Measurements from ENCODE around the gene HDGFL2. TPM values are rescaled to one million over a fixed set of nuclear protein-coding genes. Genes with fewer than 3 reads are reported as not detected.
"Not testable (repeated sequence)": the region's sequence is repeated elsewhere in the genome, so short reads cannot be mapped to it uniquely, and the experiment has no call there.

Gene HDGFL2
- total RNA-seq, 1 donor from 2014 or later: 28.7 TPM

GRCh38 chr19:4536798-4537197 is 64.7 kb downstream of the HDGFL2 start:
- DNase-seq: no peak

- no peak for DNase-seq
These were observed 66.0 kb downstream of the HDGFL2 start for GRCh38 chr19:4537953-4538600.

- no peak for DNase-seq
These were observed 66.5 kb downstream of the HDGFL2 start for GRCh38 chr19:4538601-4538954.

DNA sequence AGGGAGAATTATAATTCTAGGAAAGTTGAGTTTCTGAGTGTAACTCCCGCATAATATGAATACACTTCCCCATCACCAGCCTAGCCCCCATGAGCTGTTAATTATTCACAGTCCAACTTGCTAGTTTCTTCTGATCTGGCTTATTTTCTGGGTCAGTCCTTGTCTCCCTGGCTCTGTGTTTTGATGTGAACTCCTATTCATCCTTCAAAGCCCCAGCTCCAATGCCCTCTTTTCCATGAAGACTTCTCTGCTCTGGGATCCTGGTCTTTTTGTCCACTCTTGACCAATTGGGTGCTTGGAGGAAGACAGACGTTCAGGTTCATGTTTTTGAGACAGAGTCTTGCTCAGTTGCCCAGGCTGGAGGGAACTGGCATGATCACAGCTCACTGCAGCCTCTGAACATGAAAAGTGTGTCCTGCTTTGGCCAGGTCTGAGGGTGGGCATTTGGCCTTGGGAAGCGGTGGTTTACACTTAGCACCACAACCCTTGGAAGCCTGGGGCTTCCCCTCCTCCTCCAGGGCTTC is 67.1 kb downstream of the HDGFL2 start:
- no peak for DNase-seq

GRCh38 chr19:4539693-4540581 is 67.8 kb downstream of the HDGFL2 start, which contains the start of gene LRG1:
LRG1 (minus strand) TSS chr19:4540036; CDS start chr19:4540013, 23 bp downstream.
- DNase-seq: no peak

- DNase-seq: no peak
These were observed 69.2 kb downstream of the HDGFL2 start for GRCh38 chr19:4541114-4541805.

DNA sequence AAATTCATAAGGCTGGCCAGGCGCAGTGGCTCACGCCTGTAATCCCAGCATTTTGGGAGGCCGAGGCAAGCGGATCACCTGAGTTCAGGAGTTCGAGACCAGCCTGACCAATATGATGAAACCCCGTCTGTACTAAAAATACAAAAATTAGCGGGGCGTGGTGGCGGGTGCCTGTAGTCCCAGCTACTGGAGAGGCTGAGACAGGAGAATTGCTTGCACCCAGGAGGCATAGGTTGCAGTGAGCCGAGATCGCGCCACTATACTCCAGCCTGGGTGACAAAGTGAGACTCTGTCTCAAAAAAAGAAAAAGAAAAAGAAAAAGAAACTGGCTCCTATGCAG is 69.7 kb downstream of the HDGFL2 start:
- not testable (repeated sequence) for DNase-seq

DNA sequence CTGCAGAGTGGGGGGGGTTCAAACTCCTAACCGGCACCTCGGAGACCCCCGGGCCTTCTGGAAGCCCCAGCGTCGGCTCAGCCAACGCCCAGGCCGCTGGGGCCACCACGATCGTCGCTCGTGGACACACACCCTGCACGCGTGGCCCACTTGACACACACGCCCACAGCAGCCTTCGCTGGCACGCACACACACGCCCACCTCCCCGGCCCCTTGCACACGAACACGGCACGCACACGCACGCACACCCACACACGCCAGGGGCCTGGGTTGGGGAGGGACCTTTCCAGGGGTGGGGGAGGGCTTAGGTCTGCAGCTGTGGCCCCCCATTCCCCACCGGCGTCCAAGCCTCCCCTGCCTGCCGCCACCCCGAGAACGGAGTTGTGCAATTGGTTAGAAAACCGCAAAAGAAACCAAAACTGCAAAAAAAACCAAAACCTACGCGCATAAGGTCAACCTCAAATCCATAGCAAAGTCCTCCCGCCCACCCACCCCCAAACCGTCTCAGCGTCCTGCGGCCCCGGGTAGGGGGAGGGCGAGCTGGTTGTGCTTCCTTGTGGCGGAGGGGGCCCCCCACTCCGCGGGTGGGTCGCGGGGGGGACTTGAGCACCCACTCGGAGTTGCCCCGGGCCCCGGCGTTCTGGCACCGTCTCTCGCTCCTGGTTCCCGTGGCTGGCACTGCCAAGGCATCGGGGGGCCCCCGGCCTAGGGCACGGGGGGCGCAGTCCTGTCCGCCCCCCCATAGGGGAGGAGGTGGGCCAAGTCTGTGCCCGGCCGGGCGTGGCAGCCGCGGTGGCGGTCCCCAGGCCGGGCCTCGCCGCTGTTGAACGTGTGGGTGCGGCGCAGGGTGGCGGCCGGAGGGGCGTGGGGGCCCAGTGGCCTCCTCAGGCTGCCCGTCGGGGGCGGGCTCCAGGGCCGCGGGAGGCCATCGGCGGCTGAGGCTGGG is 71.1 kb downstream of the HDGFL2 start:
- no peak for DNase-seq

- no peak for DNase-seq
These were observed 71.9 kb downstream of the HDGFL2 start for GRCh38 chr19:4543842-4544647.

DNA sequence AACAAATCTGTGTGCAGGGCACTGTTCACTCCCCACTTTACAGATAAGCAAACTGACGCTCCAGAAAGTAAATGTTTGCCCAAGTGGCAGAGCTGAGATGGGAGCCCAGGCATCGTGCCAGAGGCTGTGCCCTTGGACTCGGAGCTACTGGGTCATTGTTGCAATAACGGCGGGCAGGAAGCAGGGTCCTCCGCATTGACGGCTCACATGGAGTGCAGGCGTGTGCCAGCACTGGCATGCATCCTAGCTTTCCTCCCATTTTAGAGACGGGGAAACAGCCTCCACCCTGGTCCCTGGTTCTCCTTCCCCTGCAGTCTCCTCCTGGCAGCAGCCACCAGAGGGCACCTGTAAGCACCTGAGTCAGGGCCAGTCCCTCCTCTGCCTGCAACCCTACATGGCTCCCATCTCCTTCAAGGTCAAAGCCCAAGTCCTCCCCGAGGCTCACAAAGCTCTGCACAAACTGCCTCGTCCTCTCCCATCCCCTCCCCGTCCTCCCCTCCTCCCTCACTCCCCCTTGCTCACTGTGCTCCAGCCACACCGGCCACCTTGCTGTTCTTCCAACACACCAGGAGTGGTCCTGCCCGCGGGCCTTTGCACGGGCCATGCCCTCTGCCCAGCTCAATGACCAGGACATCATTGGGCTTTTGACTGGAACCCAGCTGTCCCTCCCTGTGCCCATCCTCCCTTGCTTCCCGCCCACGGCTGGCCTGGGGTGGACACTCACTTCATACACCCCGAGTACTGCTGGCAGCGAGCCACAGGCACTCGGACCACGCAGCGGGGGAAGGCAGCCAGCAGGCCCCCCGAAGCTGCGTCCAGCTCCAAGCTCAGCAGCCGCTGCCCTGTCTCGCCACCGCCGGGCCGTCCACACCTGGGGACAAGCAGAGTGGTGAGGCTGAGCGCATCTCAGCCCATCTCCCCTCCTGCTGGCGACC is 75.5 kb downstream of the HDGFL2 start:
- no peak for DNase-seq

DNA sequence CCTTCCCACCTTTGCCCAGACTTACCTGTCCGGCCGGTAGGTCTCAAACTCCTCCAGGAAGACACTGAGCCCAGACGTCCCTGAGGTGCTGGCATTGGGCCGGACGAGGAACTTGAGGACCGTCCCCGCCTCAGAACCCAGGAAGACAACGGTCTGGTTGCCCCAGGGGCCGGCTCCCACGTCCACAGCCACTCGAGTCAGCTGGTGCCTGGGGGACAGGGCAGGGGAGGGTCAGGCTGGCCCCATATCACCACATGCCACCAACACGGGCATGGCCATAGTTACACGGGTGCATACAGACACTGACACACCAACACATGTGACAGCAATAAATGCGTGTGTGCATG is 76.1 kb downstream of the HDGFL2 start:
- no peak for DNase-seq

- no peak for DNase-seq
These were observed 77.9 kb downstream of the HDGFL2 start for GRCh38 chr19:4550018-4550417.

DNA sequence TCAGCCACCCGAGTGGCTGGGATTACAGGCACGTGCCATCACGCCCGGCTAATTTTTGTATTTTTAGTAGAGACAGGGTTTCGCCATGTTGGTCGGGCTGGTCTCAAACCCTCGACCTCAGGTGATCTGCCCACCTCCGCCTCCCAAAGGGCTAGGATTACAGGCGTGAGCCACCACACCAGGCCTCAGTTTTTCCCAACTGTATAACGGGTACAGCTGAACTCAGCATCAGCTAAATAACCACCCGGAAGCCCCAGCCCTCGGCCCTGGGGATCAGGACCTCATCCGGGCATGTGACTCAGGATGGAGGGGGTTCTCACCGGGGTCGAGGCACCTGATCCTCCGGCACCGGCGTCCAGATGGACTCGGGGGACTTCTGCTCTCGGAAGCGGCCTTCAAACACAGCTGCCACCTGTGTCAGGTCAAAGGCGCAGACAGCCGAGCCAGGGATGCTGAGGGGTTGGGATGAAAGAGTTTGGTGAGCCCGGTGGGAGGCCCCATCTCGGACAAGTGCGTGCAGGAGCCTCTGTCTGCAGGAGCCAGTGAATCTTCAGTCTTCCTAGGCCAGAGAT is 78.5 kb downstream of the HDGFL2 start:
- no peak for DNase-seq

Small RNAs within 50 kb of the gene (small RNA-seq; reads per million reads assigned to genes)
- gene MIR4746 (ENCODE audit: low replicate concordance): not detected

Other genes with a start within 250 kb of the HDGFL2 start
- not detected for gene EBI3, start 242.8 kb upstream of the HDGFL2 start, total RNA-seq
- gene YJU2, start 225.2 kb upstream of the HDGFL2 start, total RNA-seq: 12.7 TPM
- 1.3 TPM for gene SHD, start 193.0 kb upstream of the HDGFL2 start, total RNA-seq
- 0.49 TPM for gene TMIGD2, start 169.9 kb upstream of the HDGFL2 start, total RNA-seq
- 0.59 TPM for gene FSD1, start 167.7 kb upstream of the HDGFL2 start, total RNA-seq
- gene STAP2, start 133.5 kb upstream of the HDGFL2 start, total RNA-seq: 25.5 TPM
- 5.8 TPM for gene MPND, start 128.7 kb upstream of the HDGFL2 start, total RNA-seq
- 24.7 TPM for gene SH3GL1, start 71.8 kb upstream of the HDGFL2 start, total RNA-seq
- 9.5 TPM for gene CHAF1A, start 69.7 kb upstream of the HDGFL2 start, total RNA-seq
- 49.7 TPM for gene UBXN6, start 14.5 kb upstream of the HDGFL2 start, total RNA-seq
- gene PLIN4, start 46.2 kb downstream of the HDGFL2 start, total RNA-seq: 25.7 TPM
- gene PLIN5, start 62.9 kb downstream of the HDGFL2 start, total RNA-seq: 7.5 TPM
- gene LRG1, start 67.7 kb downstream of the HDGFL2 start, total RNA-seq: 0.79 TPM
- 5.0 TPM for gene SEMA6B, start 87.4 kb downstream of the HDGFL2 start, total RNA-seq
- gene TNFAIP8L1, start 167.2 kb downstream of the HDGFL2 start, total RNA-seq: 5.0 TPM
- gene MYDGF, start 198.0 kb downstream of the HDGFL2 start, total RNA-seq: 46.6 TPM